Left renal cortex interstitium (tissue), 4 donors: ENCODE results near the gene RAC3. TPM values are rescaled to one million over a fixed set of nuclear protein-coding genes. Genes with fewer than 3 reads are reported as not detected.

Source experiments
- DNase-seq, 4 donors: peaks; one replicate each; pipeline ENCODE4 v3.0.0-alpha.2; 2013; ENCODE audit warnings: low read depth in 4 of 4, low spot score in 2 of 4, missing footprints in 1 of 4
- polyA plus RNA-seq, 4 donors: library from polyadenylated mRNA; unstranded; fragments of 120-200 nt; gene quantifications; one replicate each; pipeline ENCODE4 v1.2.1, GENCODE V29; 2013; ENCODE audit not compliant: insufficient read length in 4 of 4

RAC3 gene
- polyA plus RNA-seq, 4 donors = 8.6 to 17.0 (median 14.9) TPM

GRCh38 chr17:82053556-82054263, 22.2 kb downstream of the RAC3 start:
- no peak for DNase-seq

- DNase-seq = no peak
Measured at GRCh38 chr17:82054351-82055022, 23.0 kb downstream of the RAC3 start.

GRCh38 chr17:82055023-82055964, 23.8 kb downstream of the RAC3 start:
- no peak for DNase-seq

DNA sequence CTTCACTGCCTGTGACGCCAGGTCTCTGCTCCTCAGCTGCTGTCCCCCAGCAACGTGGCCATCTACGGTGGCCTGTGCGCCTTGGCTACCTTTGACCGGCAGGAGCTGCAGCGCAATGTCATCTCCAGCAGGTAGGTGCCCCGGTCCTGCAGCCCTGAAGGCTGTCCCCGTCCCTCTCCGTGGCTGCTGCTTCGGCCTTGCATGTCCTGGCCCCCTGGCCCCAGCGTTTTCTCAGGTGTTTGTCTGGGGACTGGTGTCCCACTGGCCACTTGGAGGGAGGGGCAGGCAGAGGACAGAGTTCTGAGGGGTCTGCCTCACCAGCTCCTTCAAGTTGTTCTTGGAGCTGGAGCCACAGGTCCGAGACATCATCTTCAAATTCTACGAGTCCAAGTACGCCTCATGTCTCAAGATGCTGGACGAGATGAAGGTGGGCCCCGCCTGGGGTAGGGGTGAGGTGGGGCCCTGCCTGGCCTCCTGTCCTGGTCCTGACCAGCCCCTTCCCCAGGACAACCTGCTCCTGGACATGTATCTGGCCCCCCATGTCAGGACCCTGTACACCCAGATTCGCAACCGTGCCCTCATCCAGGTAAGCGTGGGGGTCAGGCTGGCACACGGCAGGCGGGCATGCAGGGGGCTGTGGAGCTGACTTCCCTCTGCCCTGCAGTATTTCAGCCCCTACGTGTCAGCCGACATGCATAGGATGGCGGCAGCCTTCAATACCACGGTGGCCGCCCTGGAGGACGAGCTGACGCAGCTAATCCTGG, 24.7 kb downstream of the RAC3 start:
- no peak for DNase-seq

DNA sequence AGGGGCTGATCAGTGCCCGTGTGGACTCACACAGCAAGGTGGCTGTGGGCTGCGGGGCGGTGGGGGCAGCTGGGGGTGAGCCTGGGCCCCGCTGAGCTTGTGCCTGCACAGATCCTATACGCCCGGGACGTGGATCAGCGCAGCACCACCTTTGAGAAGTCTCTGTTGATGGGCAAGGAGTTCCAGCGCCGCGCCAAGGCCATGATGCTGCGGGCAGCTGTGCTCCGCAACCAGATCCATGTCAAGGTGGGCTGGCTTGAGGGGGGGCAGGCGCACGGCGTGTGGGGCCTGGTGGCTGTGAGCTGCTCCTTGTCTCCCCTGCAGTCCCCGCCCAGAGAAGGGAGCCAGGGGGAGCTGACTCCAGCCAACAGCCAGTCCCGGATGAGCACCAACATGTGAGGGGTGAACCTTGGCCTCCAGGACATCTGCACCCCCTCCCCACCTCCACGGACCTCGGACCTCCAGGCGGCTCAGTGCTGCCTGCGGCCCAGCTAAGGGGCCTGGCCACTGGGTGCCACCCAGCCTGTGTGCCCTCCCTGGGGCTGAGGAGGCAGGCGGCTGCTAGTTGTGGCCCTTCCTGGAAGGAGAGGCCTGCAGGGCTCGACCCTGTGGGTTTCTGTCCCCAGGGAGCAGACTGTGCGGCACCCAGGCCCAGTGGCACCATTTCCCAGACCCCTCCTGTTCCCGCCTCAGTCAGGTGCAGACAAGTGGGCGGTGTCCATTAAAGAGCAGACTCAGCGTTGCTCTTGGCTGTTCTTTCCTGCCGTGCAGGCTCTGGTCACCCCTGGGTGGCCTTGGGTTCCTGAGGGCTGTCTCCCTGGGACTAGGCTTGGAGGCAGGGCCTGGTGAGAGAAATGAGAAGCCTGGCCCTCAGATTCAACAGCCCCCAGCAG, 25.5 kb downstream of the RAC3 start:
- no peak for DNase-seq

GRCh38 chr17:82058230-82058854, 26.9 kb downstream of the RAC3 start:
- no peak for DNase-seq

GRCh38 chr17:82058855-82059249, 27.4 kb downstream of the RAC3 start:
- DNase-seq = no peak

GRCh38 chr17:82059272-82060000, 28.0 kb downstream of the RAC3 start:
- no peak for DNase-seq

DNA sequence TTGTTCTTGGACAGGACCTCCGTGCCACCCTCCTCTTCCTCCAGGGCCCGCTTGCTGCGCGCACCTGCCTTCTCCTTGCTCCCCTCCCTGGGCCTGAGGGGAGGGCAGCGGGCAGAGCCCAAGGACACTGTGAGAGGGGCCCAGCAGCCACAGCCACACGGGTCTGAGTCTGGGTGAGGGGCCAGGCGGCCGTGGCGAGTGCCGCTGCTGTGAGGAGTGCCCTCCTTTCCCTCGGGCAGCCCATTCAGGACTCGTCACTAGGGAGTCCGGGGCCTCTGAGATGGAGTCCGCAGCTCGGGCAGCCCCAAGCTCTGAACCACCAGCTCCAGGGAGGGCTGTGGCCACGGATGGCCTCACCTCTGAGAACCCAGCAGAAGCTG, 28.5 kb downstream of the RAC3 start:
- DNase-seq = no peak

DNA sequence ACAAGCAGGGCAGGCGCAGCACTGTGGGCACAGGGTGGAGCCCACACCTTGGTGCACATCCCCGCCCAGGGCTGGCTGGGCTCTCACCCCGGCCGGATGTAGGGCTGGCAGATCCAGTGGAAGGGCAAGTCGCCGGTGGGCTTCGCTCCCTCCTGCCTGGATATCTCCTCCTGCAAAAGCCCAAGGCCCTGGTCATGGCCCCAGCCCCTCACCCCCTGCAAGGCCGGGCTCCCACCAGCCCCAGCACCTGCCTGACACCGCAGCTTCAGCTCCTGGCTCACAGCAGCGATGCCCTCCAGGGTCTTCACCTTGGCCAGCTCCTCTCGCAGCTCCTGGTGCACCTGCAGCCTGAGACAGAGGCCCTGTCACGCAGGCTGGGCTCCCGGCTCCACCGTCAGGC, 29.1 kb downstream of the RAC3 start:
- DNase-seq = no peak

DNA sequence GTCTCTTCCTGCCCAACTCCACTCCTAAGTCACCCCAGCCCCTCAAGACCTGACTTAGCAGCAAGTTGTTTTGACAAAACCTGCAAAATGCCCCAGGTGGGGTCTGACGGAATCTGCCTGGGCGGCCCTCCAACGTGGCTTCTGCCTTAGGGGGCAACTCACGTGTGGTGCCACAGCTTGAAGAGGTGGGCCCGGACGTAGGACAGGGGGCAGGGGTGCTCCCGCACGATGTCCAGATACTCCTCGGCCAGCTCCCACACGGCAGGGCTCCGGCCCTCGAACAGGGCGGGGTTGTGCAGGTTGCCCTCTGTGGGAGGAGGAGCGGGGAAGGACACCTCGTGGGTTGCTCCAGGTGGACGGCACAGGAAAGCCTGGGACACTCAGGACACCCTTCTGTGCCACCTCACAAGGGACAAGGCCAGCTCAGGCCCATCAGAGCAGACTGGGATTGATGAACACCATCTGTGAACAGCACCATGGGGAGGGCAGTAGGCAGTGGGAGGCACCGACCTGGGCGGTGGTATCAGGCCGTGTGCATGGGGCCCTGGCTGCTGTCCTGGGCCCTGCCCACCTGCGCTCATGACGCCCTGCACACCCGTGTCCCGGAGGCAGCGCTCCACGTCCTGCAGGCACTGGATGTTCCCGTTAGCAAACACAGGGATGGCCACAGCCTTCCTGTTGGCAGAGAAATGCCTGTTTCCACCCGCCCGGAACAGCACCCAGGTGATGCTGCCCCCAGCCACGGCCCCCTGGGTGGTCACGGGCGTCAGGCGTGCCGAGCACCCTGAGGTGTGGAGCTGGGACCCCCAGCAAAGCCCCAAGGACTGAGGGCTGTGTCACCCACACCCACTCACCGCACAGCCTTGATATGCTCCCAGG, 29.8 kb downstream of the RAC3 start:
- DNase-seq = no peak

GRCh38 chr17:82062076-82062983, 30.9 kb downstream of the RAC3 start:
- no peak for DNase-seq

DNA sequence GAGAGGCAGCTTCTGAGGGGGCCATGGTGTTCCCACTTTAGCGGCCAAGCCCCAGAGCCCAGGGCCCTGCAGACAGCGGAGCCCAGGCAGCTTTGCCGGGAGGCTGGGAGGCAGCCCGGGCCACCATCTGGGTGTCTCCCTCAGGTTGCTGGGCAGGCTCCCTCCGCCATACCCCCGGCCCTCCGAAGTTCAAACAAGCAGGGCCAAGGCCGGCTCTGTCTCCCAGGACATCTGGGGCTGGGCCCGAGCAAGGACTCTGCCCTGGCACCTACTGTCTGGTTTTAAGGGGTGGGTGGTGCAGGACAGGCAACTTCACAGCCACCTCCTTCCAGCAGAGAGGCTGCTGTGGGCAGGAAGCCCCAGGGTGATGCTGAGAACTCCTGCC, 31.5 kb downstream of the RAC3 start:
- DNase-seq = no peak

DNA sequence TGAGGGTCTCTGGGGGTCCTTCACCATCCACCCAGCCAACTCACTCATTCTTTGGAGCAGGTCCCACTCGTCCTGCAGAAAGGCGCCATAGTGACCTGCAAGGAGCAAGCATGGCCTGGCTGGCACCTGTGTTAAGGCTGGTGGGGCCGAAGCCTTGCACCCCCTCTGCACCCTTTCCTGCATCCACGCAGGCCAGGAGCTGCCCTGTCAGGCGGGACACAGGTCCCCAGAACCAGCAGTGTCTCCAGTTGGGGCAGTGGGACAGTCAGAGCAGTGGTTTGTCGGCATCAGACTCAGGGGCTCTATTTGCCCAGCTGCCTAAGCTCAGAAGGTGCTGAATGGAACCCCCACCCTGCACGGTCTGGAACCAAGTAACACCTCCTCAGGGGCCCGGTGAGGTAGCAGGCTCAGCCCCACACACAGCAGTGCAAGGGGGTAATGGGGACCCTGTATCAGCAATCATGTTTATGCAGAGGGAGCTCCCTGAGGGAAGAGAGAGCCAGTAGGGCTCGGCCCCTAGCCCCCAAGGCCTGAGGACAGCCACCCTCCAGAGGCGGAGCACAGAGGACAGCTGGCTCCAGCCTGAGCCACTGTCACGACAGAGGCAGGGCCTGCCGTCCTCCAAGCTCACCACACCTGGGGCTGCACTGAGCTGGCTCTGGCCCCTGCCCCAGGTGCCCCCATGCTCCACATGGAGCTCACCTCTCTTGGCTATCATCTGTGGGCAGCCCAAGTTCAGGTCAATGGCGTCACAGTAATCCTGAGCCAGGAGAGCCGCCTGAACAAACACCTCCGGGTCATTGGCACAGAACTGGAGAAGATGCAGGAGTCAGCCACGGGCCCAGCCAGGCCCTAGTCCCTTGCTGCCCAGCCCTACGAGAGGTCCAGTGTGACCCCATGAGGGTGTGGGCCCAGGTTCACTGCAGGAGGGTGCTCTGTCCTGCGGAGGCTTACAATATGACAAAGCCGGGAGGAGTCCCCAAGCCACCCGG, 32.2 kb downstream of the RAC3 start:
- no peak for DNase-seq

- no peak for DNase-seq
Measured at GRCh38 chr17:82064433-82065192, 33.1 kb downstream of the RAC3 start.
